Activated CD8-positive, alpha-beta memory T cell treated with anti-CD3 and anti-CD28 coated beads, Interleukin-2, amount 50 U/mL, for 24 hours (primary cell): ENCODE measurements around the gene NOL4L.

Experiments
- DNase-seq: peaks from one replicate; pipeline ENCODE4 v3.0.0-alpha.2; 2020; ENCODE audit errors: extremely low read depth

NOL4L gene

DNA sequence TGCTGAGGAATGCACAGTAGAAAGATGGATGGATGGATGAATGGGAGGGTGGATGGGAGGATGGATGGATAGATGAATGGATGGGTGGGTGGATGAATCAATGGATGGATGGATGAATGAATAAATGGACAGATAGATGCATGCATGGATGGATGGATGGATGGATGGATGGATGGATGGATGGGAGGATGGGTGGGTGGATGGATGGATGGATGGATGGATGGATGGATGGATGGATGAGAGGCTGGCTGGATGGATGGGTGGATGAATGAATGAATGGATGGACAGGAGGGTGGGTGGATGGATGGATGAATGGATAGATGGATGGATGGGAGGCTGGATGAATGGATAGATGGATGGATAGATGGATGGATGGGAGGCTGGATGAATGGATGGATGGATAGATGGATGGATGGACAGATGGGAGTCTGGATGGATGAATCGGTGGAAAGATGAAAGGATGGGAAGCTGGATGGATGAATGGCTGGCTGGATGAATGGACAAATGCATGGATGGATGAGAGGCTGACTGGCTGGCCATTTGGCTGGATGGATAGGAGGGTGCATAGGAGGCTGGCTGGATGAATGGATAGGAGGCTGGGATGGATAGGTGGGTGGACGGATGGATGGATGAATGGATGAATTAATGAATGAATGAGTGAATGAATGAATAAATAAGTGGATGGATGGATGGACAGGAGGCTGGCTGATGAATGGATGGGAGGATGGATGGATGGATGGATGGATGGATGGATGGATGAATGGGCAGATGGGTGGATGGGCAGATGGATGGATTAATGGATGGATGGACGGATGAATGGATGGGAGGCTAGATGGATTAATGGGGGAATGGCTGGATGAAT, 28.3 kb upstream of the NOL4L start:
- DNase-seq, result no peak

DNA sequence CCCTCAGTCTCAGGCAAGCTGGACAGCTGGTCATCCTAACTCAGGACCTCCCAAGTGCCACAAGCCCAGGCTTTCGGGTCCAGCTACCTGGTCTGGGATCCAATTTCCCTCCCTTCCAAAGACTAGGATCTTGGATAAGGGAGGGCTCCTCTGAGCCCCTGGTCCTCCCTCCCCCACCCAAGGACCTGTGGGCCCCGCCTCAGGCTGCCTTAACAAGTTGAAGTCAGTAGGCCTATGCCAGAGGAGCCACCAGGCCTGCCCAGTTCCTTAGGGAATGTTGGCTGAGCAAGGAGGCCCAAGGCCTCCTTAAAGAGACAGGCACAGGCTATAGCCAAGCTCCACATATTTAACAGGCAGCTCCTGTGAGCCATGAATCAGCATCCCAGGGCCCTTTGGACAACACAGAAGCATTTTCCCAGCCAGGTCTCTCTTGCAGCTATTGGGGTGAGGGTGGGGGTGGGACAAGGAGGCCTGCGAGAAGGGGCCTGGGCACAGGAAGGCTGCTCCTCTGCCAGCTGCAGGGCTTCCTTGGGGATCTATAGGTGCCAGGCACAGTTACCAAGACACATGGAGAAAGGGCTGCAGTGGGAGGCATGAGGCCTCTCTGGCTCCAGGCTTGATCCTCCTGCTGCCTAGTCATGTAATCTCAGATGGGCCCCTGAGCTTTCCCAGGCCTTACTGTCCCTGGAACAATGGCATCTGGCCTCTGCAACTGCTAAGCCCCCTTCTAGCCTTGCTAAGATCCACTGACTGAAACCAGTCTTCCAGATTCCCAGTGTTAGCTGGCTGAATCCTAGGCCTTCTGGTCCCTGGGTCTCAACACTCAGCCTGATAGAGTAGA, 27.4 kb upstream of the NOL4L start:
- no peak for DNase-seq

DNA sequence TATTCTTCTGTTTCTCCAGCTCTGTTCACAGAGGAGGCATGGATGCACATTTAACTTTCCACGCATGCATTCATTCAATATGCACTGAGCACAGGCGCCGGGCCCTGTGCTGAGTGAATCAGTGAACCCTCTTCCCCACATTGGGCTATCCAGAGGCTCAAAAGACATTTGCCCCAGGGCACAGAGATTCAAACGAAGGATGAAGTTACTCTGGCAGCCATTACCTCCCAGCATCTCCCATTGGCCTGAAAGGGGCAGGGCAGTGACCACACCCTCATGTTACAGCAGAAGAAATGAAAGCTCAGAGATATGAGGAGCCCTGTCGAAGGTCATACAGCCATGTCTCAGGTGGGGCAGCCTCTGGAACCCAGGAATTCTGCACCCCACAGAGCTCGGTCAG, 26.7 kb upstream of the NOL4L start:
- no peak for DNase-seq

DNA sequence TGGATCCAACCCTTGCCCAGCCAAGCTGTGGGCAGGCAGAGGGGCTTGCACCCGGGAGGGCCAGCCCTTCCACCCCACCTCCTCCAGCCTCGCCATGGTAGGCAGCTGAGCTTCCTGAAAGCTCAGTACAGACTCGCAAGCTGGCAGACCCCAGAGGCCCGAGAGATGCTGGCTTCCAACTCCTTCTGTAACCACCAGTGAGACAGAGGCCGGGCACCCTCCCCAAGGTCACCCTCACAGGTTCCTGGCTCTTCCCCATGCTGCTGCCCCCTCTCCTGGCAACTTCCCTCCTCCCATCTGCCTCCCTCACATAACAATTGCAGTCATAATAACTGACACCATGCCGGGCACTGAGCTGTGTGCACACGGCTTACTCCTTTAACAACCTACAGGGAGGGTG, 26.2 kb upstream of the NOL4L start:
- DNase-seq, result no peak

DNA sequence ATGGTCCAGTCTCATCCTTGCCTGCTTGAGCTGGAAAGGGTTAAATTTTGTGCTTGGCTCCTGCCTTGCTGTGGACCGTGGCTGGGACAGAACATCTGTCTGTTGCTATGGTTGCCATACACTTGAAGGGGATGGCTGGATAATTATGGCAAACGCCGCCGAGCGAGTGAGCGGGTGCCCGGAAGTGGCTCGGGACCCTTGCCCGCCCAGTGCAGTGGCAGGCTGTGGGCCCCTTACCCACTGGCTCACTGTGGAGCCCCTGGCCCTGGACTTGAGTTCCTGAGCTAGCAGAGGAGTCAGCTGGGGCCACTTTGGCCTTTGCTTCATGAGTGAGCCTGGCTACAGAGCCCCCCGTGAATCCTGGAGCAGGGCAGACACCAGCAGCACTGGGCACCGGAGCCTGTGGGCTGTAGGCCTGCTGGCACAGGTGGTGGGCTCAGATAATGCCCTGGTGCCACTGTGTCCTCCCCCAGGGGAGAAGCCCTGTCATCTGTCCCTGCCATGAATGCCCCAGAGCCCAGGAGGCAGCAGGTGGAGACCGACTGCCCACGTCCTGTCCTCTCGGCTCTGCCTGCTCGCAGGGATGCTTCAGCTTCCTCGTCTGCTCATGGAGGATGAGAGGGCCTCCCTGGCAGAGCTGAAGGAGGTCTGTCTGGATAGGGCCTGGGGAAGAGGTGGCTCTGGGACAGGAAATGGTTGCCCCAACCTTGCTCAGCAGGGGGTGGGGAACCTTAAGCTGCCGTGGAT, 25.5 kb upstream of the NOL4L start:
- no peak for DNase-seq

DNA sequence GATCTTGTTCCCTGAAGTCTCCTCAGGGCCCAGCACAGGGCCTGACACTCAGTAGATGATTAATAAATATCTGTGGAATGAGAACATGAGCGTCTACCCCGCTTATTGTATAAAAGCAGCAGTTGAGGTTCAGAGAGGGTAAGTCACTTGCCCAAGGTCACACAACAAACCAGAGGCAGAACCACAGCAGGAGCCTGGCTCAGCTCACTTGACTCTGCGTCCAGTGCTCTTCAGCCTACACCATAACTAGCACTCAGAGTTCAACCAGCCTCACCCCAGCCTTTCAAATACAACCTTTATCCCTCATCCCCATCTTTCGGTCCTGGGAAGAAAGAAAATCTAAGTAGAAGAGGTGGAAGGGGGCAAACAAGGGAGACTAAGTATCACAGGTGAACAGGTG, 24.9 kb upstream of the NOL4L start:
- DNase-seq, result no peak

DNA sequence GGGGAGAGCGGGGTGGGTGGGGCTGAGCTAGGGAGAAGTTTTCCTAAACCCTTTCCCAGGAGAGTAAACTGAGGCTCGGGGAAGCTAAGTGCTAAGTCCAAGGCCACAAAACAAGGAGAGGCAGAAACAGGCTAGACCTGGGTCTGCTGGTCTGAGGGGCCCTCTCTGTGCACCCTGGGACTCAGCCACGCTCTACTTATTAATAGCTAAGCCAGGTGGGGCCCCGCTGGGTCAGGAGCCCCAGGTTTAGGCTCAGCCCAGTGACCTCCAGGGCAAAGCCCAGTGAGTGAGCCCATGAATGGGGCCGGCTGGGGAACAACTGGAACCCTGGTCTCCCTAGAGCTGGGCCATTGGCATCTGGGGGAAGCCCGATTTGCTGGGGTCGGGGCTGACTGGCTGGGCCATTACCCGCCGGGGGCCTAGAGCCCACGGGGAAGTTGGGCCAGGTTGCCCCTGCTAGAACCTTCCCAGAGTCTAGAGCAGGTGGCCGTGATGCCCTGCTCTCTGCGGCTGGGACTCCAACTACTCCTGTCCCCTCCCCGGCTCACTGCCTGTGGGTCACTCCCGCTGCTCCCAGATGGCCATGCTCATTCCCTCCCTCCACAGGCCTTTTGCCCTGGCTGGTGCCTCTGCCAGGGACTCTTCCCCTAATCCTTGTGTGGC, 24.1 kb upstream of the NOL4L start:
- no peak for DNase-seq

DNA sequence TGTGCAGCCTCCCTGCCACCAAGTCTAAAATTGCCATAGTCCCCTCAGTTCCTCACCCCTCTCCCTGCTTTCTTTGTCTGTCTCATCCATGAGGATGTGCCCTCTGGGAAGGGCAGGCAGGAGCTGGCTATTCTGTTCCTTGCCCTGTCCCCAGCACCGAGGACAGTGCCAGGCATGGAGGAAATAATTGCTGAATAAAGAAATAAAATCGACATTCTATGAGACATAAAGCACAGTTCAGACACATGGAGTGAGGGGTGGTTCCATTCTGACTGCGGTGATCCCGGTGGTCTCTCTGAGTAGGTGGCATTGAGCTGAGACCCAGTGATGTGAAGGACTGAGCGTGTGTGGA, 23.5 kb upstream of the NOL4L start:
- no peak for DNase-seq

DNA sequence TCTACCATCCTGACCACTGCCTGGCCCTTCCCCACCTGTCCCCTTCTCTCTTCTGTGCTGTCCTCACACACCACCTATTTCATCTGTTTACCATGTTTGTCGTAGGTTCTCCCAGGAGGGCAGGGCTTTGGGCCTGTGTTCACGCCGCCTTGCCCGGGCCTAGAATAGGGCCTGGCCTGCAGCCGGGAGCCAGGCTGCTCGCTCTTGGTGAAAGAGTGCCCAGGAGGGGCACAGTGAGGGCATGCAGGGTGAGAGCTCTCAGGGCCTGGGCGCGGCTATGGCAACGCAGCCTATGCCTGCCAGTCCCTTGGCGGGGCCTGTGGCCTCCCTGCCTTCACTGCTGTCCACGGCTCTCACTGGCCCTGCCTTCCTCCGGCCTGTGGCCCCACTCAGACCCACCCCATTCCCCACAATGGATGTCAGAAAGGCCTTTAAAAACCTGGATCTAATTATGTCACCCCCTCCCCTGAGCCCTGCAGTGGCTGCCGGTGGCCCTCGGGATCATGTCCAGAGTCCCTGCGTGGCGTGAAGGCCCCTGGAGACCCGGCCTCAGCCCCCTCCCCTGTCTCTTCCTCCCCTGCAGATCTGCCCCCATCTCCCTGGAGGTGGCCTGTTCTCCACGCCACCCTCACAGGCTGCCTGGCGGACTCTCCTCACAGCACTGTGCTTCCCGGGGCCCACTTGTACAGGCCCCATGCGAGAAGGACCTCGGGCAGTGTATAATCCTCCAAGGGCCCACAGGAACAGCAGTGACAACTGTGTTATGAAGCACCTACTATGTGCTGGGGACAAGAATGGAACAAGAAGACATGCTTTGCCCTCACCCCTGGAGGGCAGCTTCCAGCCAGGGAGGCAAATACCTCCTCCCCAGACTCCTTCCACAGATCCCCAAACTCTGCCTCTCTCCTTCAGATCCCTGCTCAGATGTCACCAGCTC, 22.9 kb upstream of the NOL4L start:
- no peak for DNase-seq

DNA sequence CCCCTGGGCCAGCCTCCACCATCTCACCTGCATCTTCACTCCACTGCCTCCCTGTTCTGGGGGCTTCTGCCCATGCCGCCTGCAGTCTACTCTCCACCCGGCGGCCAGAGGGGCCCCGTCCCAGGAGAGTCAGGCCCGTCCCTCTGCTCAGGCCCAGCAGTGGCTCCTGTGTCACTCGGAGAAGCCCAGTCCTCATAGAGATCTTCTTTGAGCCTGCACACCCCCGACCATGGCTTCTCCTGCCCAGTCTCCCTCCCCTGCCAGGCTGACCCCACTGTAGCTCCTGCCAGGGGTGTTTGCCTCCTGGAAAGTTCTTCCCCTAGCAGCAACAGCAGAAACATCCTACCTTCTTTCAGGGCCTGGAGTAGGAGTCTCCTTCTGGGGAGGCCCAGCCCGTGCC, 22.2 kb upstream of the NOL4L start:
- no peak for DNase-seq

DNA sequence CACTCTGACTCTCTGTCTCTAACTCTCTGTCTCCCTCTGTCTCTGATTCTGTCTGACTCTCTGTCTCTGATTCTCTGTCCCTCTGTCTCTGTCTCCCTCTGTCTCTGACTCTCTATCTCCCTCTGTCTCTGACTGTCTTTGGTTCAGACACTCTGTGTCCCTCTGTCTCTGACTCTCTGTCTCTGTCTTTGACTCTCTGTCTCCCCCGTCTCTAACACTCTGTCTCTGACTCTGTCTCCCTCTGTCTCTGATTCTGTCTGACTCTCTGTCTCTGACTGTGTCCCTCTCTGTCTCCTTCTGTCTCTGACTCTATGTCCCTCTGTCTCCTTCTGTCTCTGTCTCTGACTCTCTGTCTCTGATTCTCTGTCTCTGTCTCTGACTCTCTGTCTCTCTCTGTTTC, 21.7 kb upstream of the NOL4L start:
- no peak for DNase-seq

DNA sequence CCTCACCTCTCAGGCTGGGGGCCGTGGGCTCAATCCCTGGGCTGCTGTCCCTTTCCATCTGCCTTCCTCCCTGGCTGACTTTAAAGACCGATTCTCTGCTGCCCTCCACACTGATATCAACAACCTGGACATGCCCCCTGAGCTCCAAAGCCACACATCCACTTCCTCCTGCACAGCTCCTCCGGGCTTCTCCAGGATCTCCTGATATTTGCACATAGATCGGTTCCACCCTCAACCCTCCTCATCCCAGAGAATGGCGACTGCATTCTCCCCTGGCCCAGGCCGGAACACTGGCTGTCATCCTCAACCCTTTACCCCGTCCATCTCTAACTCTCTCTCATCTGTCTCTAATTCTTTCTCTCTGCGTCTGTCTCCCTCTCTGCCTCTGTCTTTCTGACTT, 21.0 kb upstream of the NOL4L start:
- DNase-seq, result no peak

DNA sequence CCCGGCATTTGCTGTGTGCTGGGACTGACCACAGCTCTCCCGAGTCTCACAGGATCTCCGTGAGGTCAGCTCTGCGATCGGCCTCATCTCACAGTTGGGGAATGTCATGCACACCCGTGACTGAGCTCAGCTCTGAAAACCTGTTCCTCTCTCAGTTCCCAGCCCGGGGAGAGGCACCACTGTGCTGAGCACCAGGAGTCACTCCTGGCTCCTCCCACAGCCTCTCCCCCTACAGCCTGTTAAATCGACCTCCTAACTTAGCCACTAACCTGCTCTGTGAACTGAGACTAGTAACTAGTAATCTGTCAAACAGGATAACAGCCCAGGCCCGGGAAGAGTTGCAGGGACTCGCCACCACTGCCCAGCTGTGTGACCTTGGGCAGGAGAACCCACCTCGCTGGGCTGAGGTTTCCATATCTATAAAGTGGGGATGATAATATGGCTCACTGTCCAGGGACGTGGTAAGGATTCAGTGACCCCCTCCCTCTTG, 20.1 kb upstream of the NOL4L start:
- no peak for DNase-seq

DNA sequence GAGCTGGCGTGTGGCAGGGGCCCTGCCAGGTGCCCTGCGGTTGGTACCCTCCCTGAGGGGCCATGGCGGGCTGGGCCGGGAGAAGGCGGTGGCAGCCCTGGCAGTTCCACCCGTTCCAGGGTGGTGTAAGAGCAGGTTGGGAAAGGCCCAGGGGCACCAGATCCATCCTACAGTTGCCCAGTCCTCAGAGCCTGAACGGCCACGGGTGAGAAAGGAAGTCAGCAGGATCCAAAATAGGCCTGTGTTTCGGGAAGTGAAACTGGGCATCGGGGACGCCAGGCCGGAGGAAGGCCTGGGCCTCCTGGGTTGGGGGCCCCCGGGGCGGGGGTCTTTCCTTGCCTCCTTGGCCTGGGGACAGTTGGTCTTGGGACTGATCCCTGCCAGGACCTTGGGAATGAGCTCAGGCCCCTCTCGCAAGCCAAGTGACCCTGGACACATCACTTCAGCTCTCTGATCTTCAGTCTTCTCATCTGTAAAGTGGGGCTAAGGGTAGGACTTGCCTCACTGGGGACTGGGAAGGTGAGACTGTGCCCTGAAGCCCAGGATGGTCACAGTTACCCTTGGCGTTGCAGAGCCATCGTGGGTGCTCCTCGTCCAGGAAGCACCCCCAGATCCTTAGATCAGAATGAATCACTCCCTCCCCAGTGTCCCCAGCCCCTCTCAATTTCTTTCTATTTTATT, 18.1 kb upstream of the NOL4L start:
- DNase-seq, result no peak

DNA sequence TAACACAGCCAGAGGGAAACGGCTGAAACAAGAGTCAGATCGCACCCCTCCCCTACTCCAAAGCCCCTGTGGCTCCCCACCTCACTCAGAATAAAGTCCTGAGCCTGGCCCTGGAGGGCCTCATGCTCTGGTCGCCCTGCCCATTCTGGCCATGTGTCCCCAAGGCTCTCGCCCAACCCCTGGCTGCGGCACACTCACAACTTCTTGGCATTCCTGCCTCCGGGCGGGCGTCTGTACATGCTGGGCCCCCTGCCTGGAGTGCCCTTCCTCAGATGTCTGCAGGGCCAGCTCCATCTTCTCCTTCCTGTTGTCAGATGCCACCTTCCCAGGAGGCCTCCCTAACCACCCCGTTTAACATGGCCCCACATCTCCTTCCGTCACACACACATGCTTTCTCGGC, 17.1 kb upstream of the NOL4L start:
- DNase-seq, result no peak

DNA sequence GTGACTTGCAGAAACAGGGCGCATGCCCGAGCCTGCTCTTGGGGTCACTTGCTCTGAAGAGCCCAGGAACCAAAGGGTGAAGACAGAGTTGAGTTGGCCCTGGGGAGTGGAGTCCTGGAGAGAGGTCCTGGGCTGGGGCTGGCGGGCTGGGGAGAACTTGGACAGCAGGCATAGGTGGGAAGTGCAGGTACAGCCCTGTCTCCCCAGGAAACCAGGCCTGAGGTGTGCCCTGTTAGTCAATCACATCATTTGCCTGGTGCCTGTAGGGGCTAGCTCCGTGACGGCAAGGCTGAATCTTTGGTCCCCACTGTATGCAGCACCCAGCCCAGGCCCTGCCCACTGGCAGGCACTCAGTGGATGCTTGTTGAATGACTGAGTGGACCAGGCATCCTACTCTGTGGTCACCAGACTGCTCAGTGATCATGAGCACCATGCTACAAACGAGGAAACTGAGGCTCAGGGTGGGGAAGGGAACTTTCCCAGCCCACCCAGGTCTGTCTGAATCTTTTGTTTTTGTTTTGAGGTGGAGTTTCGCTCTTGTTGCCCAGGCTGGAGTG, 15.6 kb upstream of the NOL4L start:
- DNase-seq, result no peak

DNA sequence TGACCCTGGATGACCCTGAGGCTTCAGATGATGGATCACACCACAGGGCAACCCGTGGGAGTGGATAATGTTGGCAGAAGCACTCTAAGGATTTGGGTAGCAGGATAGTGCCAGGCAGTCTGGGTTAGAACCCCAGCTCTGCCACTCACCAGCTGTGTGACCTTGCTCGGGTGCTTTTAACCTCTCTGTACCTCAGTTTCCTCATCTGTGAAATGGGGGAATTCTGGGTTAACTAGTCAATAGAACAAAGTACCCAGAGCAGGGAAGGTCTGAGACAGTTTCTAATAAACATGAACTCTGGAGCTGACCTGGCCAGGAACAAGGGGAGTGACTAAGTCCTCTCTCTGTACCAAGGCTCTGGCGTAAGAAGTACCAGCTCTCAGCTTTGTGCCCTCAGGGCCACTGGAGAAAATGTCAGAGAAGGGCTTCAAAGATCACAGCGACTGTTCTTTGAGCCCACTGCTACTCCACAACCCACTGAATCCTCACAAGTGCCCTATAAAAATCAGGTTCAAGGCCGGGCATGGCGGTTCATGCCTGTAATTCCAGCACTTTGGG, 14.7 kb upstream of the NOL4L start:
- no peak for DNase-seq

DNA sequence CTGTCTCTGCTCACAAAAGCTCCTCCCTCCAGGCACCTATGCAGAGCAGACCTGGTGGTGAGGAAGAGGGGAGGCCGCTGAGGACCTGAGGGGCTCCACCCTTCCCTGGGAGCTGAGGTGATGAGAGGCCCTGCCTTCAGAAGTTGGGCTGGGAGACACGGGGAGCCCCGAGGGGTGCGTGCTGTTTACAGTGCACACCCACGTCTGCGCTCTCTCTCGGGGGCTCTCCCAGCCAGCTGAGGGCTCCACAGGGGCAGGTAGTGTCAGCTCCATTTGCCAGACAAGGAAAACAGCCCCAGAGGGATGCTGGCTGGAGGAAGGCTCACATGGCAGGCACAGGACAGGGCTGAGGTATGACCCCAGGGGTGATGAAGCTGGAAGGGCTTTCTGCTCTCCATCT, 13.5 kb upstream of the NOL4L start:
- no peak for DNase-seq

DNA sequence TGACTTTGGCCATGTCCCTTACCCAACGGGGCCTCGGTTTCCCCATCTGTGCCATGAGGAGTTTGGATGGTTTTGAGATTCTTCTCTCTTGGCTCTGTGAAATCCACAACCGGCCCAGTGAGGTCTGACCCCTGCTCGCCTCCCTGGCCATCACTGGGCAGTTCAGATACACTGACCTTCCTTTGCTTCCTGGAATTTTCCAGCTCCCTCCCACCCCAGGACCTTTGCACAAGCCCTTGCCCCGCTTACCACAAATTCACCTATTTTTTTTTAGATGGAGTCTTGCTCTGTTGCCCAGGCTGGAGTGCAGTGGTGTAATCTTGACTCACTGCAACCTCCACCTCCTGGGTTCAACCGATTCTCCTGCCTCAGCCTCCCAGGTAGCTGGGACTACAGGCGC, 12.6 kb upstream of the NOL4L start:
- no peak for DNase-seq
